Measurements from ENCODE around the gene CFB. TPM values are rescaled to one million over a fixed set of nuclear protein-coding genes. Genes with fewer than 3 reads are reported as not detected.
A peak's percentile ranks its signal among the peaks of the same experiment; 100 is the strongest.

Gene CFB
- total and polyA plus RNA-seq, 9 of the 15 experiments (the other 6 are each of a cell fraction or from before 2014, with no cell fraction given) = 0.08 to 0.91 (median 0.22) TPM; not detected in 4

DNA sequence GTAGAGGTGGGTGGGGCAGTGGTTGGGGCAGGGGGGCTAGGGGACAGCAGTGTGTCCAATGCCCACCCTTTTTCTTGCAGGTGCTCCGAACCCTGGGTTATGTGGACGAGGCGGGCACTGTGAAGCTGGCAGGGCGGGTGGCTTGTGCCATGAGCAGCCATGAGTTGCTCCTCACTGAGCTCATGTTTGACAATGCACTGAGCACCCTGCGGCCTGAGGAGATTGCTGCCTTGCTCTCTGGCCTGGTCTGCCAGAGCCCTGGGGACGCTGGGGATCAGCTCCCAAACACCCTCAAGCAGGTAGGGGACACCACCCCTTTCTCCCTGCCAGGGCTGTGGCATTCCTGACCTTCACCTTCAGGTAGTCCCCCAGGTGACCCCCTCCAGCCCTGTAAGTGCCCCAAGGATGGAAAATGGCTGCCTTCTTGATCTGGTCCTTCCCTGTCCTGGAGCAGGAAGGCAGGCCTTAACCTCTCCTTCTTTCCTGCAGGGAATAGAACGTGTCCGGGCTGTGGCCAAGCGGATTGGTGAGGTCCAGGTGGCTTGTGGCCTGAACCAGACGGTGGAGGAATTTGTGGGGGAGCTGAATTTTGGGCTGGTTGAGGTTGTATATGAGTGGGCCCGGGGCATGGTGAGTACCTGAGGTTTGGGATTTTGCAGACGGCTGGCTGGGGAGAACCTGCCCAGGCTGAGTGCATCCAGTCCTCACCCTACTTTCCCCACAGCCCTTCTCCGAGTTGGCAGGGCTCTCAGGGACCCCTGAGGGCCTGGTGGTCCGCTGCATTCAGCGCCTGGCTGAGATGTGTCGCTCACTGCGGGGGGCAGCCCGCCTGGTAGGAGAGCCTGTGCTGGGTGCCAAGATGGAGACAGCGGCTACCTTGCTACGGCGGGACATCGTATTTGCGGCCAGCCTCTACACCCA, 23.2 kb downstream of the CFB start (continued):
- TF ChIP-seq, protein P1, sequence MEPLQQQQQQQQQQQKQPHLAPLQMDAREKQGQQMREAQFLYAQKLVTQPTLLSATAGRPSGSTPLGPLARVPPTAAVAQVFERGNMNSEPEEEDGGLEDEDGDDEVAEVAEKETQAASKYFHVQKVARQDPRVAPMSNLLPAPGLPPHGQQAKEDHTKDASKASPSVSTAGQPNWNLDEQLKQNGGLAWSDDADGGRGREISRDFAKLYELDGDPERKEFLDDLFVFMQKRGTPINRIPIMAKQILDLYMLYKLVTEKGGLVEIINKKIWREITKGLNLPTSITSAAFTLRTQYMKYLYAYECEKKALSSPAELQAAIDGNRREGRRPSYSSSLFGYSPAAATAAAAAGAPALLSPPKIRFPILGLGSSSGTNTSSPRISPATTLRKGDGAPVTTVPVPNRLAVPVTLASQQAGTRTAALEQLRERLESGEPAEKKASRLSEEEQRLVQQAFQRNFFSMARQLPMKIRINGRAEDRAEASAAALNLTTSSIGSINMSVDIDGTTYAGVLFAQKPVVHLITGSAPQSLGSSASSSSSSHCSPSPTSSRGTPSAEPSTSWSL (CRISPR knock-in tag; IDR thresholded peaks at IDR 0.05; ENCODE audit: borderline replicate concordance) = no peak
- TF ChIP-seq ZNF76 (CRISPR knock-in tag; IDR thresholded peaks at IDR 0.05; ENCODE audit: borderline replicate concordance) (no peak), SIN3B (IDR thresholded peaks at IDR 0.05; ENCODE audit: low read depth) (no peak), MTA2 (IDR thresholded peaks at IDR 0.05; ENCODE audit: low read depth) (no peak), MAFG (tag; conservative IDR thresholded peaks at IDR 0.05) (no peak), ETV5 (CRISPR knock-in tag; IDR thresholded peaks at IDR 0.05; ENCODE audit: low read depth) (no peak), POLR2B (IDR thresholded peaks at IDR 0.05; ENCODE audit: low read depth, partially characterized antibody) (no peak), SMARCB1 (IDR thresholded peaks at IDR 0.05; ENCODE audit: insufficient read length, low read depth) (no peak), SMAD4 (CRISPR knock-in tag; conservative IDR thresholded peaks at IDR 0.05) (0 out of 2 replicates have a peak, but pooled peaks have one; percentile 31), ZNF232 (CRISPR knock-in tag; IDR thresholded peaks at IDR 0.05) (no peak), BACH1 (tag; IDR thresholded peaks at IDR 0.05) (no peak), TRIM28 (IDR thresholded peaks at IDR 0.05) (no peak), POLR2G (IDR thresholded peaks at IDR 0.05; ENCODE audit: low read depth, low read length) (peak; percentile 15; the same call in 1 of the 2 replicates), ZFP36 (IDR thresholded peaks at IDR 0.05; ENCODE audit: low read depth, low read length, partially characterized antibody) (no peak)
- TF ChIP-seq, protein P2, sequence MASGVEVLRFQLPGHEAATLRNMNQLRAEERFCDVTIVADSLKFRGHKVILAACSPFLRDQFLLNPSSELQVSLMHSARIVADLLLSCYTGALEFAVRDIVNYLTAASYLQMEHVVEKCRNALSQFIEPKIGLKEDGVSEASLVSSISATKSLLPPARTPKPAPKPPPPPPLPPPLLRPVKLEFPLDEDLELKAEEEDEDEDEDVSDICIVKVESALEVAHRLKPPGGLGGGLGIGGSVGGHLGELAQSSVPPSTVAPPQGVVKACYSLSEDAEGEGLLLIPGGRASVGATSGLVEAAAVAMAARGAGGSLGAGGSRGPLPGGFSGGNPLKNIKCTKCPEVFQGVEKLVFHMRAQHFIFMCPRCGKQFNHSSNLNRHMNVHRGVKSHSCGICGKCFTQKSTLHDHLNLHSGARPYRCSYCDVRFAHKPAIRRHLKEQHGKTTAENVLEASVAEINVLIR (CRISPR knock-in tag; IDR thresholded peaks at IDR 0.05) = no peak
- TF ChIP-seq, protein P3, sequence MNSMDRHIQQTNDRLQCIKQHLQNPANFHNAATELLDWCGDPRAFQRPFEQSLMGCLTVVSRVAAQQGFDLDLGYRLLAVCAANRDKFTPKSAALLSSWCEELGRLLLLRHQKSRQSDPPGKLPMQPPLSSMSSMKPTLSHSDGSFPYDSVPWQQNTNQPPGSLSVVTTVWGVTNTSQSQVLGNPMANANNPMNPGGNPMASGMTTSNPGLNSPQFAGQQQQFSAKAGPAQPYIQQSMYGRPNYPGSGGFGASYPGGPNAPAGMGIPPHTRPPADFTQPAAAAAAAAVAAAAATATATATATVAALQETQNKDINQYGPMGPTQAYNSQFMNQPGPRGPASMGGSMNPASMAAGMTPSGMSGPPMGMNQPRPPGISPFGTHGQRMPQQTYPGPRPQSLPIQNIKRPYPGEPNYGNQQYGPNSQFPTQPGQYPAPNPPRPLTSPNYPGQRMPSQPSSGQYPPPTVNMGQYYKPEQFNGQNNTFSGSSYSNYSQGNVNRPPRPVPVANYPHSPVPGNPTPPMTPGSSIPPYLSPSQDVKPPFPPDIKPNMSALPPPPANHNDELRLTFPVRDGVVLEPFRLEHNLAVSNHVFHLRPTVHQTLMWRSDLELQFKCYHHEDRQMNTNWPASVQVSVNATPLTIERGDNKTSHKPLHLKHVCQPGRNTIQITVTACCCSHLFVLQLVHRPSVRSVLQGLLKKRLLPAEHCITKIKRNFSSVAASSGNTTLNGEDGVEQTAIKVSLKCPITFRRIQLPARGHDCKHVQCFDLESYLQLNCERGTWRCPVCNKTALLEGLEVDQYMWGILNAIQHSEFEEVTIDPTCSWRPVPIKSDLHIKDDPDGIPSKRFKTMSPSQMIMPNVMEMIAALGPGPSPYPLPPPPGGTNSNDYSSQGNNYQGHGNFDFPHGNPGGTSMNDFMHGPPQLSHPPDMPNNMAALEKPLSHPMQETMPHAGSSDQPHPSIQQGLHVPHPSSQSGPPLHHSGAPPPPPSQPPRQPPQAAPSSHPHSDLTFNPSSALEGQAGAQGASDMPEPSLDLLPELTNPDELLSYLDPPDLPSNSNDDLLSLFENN (IDR thresholded peaks at IDR 0.05; ENCODE audit: low read depth in 2 of 2, low read length in 2 of 2) = no peak
- TF ChIP-seq, protein P4, sequence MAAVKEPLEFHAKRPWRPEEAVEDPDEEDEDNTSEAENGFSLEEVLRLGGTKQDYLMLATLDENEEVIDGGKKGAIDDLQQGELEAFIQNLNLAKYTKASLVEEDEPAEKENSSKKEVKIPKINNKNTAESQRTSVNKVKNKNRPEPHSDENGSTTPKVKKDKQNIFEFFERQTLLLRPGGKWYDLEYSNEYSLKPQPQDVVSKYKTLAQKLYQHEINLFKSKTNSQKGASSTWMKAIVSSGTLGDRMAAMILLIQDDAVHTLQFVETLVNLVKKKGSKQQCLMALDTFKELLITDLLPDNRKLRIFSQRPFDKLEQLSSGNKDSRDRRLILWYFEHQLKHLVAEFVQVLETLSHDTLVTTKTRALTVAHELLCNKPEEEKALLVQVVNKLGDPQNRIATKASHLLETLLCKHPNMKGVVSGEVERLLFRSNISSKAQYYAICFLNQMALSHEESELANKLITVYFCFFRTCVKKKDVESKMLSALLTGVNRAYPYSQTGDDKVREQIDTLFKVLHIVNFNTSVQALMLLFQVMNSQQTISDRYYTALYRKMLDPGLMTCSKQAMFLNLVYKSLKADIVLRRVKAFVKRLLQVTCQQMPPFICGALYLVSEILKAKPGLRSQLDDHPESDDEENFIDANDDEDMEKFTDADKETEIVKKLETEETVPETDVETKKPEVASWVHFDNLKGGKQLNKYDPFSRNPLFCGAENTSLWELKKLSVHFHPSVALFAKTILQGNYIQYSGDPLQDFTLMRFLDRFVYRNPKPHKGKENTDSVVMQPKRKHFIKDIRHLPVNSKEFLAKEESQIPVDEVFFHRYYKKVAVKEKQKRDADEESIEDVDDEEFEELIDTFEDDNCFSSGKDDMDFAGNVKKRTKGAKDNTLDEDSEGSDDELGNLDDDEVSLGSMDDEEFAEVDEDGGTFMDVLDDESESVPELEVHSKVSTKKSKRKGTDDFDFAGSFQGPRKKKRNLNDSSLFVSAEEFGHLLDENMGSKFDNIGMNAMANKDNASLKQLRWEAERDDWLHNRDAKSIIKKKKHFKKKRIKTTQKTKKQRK (IDR thresholded peaks at IDR 0.05; ENCODE audit: borderline replicate concordance, low read depth, low read length) = no peak
